ENCODE measurements around the gene DTX2. TPM values are rescaled to one million over a fixed set of nuclear protein-coding genes. Genes with fewer than 3 reads are reported as not detected.
A peak's percentile ranks its signal among the peaks of the same experiment; 100 is the strongest.
"Not testable (repeated sequence)": the region's sequence is repeated elsewhere in the genome, so short reads cannot be mapped to it uniquely, and the experiment has no call there.

Gene DTX2
- total and polyA plus RNA-seq, 2 of the 4 experiments (the other 2 are of a cell fraction) = 1.8 to 7.7 TPM

- Histone ChIP-seq H2BK5ac (ENCODE audit: low read depth, low read length, poor library complexity, severe bottlenecking) (no peak overlapping the region), H3K79me1 (ENCODE audit: low read depth in 1 of 2, low read length in 2 of 2) (no peaks in the 10 kb centered on the region), H4K5ac (ENCODE audit: low read depth, low read length) (no peak overlapping the region), H2BK20ac (ENCODE audit: low read depth, low read length) (0 out of 2 replicates have a peak overlapping the region, but pooled peaks have one; percentile 45), H4K20me1 (ENCODE audit: insufficient read depth, low read length) (no peaks in the 10 kb centered on the region), H3K4me1 (ENCODE audit: control insufficient read depth, insufficient read depth, low read length) (peaks cover 2% of the 10 kb centered on the region; the same call in 1 of the 2 replicates), H3K9ac (ENCODE audit: low read depth, low read length) (0 out of 2 replicates have a peak overlapping the region, but pooled peaks have one; percentile 30), H3K56ac (ENCODE audit: extremely low read depth, insufficient read depth, low read length) (no peak overlapping the region), H3K4me3 (ENCODE audit: insufficient read depth, low read depth, low read length) (no peak overlapping the region), H3K4ac (ENCODE audit: low read depth, low read length) (peak overlapping the region; percentile 77), H3K18ac (ENCODE audit: low read depth, low read length) (no peak overlapping the region), H4K8ac (ENCODE audit: low read depth in 2 of 2, low read length in 2 of 2) (no peak overlapping the region), H4K91ac (ENCODE audit: insufficient read depth, low read depth, low read length) (no peak overlapping the region), H3K4me2 (ENCODE audit: low read depth, low read length) (peak overlapping the region; percentile 86), H3K27me3 (ENCODE audit: control insufficient read depth, insufficient read depth, low read length) (no peaks in the 10 kb centered on the region), H2BK120ac (ENCODE audit: low read depth, low read length) (peak overlapping the region; percentile 40; the same call in 1 of the 2 replicates), H3K23ac (ENCODE audit: low read depth, low read length) (no peak overlapping the region), H3K27ac (ENCODE audit: insufficient read depth, low read length) (no peak overlapping the region), H3K9me1 (ENCODE audit: insufficient read depth, low read length) (no peaks in the 10 kb centered on the region), H3K36me3 (ENCODE audit: control insufficient read depth, insufficient read depth, low read length) (no peaks in the 10 kb centered on the region), H2BK15ac (ENCODE audit: low read depth, low read length) (no peak overlapping the region), H2AK5ac (ENCODE audit: low read depth, low read length) (no peak overlapping the region; the same call in 1 of the 2 replicates), H3K14ac (replicated peaks; ENCODE audit: low read depth, low read length) (no peak overlapping the region), H2AFZ (replicated peaks; ENCODE audit: low read length, poor library complexity) (peak overlapping the region; percentile 91), H3K9me3 (ENCODE audit: control insufficient read depth, insufficient read depth, low read length) (no peaks in the 10 kb centered on the region), H2AK9ac (replicated peaks; ENCODE audit: low read depth, low read length, poor library complexity) (no peak overlapping the region)
- dilution Hi-C loops (cut with HindIII; ENCODE audit: low sequenced_read_pairs, unreplicated experiment) (no loop called here), intact Hi-C loops (cut with micrococcal nuclease) (no loop called here), in situ Hi-C loops (cut with MboI; ENCODE audit: low sequenced_read_pairs) (no loop called here)
- ATAC-seq (ENCODE audit: low read depth) = peak; percentile 86
- ChIA-PET CTCF (no interaction called here), POLR2A (ENCODE audit: unreplicated experiment) (no interaction called here)
- peak; percentile 23 for DNase-seq
- TF ChIP-seq CEBPB (IDR thresholded peaks at IDR 0.05; ENCODE audit: low read depth, low read length) (no peak), CTCF (conservative IDR thresholded peaks at IDR 0.05; ENCODE audit: low read depth, low read length) (peak; percentile 70), POLR2A (IDR thresholded peaks at IDR 0.05; ENCODE audit: low read depth, low read length) (no peak), RAD21 (IDR thresholded peaks at IDR 0.05; ENCODE audit: low read length) (peak; percentile 80), SMC3 (IDR thresholded peaks at IDR 0.05; ENCODE audit: low read depth, low read length) (peak; percentile 68)
- no TSS peak for BruUV-seq (replicated peaks)
- WGBS, 2 experiments (ENCODE audit: extremely low coverage in 2 of 2, insufficient read length in 1 of 2) = 4% methylated on average over 18 of the region's 32 CpGs; no CpG with 5 or more reads in 1 of the 2 experiments
These were observed 54.5 kb downstream of the DTX2 start for GRCh38 chr7:76515999-76516443.

GRCh38 chr7:76516932-76517331, 55.4 kb downstream of the DTX2 start:
- H3K9me1 ChIP-seq (ENCODE audit: insufficient read depth, low read length); DNase-seq; H3K27ac ChIP-seq (ENCODE audit: insufficient read depth, low read length); H4K20me1 ChIP-seq (ENCODE audit: insufficient read depth, low read length); BruUV-seq (replicated peaks); H2BK15ac ChIP-seq (ENCODE audit: low read depth, low read length); POLR2A ChIA-PET (ENCODE audit: unreplicated experiment); H3K56ac ChIP-seq (ENCODE audit: extremely low read depth, insufficient read depth, low read length); H2BK20ac ChIP-seq (ENCODE audit: low read depth, low read length); dilution Hi-C loops (cut with HindIII; ENCODE audit: low sequenced_read_pairs, unreplicated experiment); H4K8ac ChIP-seq (ENCODE audit: low read depth in 2 of 2, low read length in 2 of 2); ATAC-seq (ENCODE audit: low read depth); H3K36me3 ChIP-seq (ENCODE audit: control insufficient read depth, insufficient read depth, low read length); H3K23ac ChIP-seq (ENCODE audit: low read depth, low read length); H2AK9ac ChIP-seq (replicated peaks; ENCODE audit: low read depth, low read length, poor library complexity); H4K5ac ChIP-seq (ENCODE audit: low read depth, low read length); H2AK5ac ChIP-seq (ENCODE audit: low read depth, low read length); H2BK120ac ChIP-seq (ENCODE audit: low read depth, low read length); H3K9ac ChIP-seq (ENCODE audit: low read depth, low read length); H3K4me1 ChIP-seq (ENCODE audit: control insufficient read depth, insufficient read depth, low read length); H3K4me3 ChIP-seq (ENCODE audit: insufficient read depth, low read depth, low read length); H3K18ac ChIP-seq (ENCODE audit: low read depth, low read length); H2BK5ac ChIP-seq (ENCODE audit: low read depth, low read length, poor library complexity, severe bottlenecking); H3K4me2 ChIP-seq (ENCODE audit: low read depth, low read length); H3K79me1 ChIP-seq (ENCODE audit: low read depth in 1 of 2, low read length in 2 of 2); H3K9me3 ChIP-seq (ENCODE audit: control insufficient read depth, insufficient read depth, low read length); intact Hi-C loops (cut with micrococcal nuclease); H3K4ac ChIP-seq (ENCODE audit: low read depth, low read length); H4K91ac ChIP-seq (ENCODE audit: insufficient read depth, low read depth, low read length); H3K27me3 ChIP-seq (ENCODE audit: control insufficient read depth, insufficient read depth, low read length); in situ Hi-C loops (cut with MboI; ENCODE audit: low sequenced_read_pairs); H3K14ac ChIP-seq (replicated peaks; ENCODE audit: low read depth, low read length); CTCF ChIA-PET; H2AFZ ChIP-seq (replicated peaks; ENCODE audit: low read length, poor library complexity): not testable (repeated sequence)
- WGBS, 2 experiments (ENCODE audit: extremely low coverage in 2 of 2, insufficient read length in 1 of 2) = no CpG with 5 or more reads among the region's 6 CpGs

Data from IMR-90 (cell line).